ENCODE data around the gene NEU1.
A peak's percentile ranks its signal among the peaks of the same experiment; 100 is the strongest.

Gene NEU1

DNA sequence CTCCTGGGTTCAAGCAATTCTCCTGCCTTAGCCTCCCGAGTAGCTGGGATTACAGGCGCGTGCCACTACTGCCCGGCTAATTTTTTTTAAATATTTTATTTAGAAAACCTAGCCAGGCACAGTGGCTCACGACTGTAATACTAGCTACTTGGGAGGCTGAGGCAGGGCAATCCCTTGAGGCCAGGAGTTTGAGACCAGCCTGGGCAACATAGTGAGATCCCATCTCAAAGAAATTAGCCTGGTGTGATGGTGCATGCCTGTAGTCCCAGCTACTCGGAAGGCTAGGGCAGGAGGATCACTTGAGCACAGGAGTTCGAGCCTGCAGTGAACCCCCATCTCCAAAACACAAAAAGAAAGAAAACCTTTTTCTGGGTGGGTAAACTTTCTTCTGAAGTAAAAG, 13.7 kb upstream of the NEU1 start:
- WGBS, 2 donors (ENCODE audit: extremely low coverage in 2 of 2, insufficient read length in 2 of 2, insufficient replicate concordance in 1 of 2), result no CpG with 5 or more reads among the region's 7 CpGs
- no peak overlapping the region for H2BK15ac ChIP-seq (ENCODE audit: low read length)

DNA sequence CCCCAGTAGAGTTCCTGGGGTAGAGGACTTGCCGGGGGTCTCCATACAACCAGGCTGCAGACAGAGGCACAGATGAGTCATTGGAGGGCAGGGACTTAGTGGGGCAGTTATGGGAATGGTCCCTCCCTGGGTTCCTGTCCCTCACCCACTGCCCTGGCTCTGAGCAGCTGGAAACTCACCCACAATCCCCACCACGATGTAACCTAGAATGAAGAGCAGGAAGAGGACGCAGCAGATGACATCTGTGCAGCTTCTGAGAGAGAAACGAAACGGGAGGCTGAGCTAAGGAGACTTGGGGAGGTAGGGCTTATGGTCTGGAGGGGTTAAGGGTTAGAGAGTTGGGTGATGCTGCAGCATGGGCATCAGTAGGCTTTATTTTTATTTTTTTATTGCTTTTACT, 13.3 kb upstream of the NEU1 start:
- H3K18ac ChIP-seq (ENCODE audit: low read length), result no peak overlapping the region
- H3K79me1 ChIP-seq (ENCODE audit: low read depth, low read length), result no peaks in the 10 kb centered on the region
- H2AK5ac ChIP-seq (ENCODE audit: low read depth, low read length), result no peak overlapping the region
- DNase-seq (ENCODE audit: low spot score), result no peak
- H4K8ac ChIP-seq (ENCODE audit: low read depth, low read length), result peak overlapping the region; percentile 7
- peaks cover 13 to 15% of the 10 kb centered on the region in 2 donors for H3K36me3 ChIP-seq (replicated peaks in 1 of 2; ENCODE audit: control insufficient read depth in 2 of 2, insufficient read depth in 2 of 2, low read length in 2 of 2)
- H3K27me3 ChIP-seq (ENCODE audit: control insufficient read depth in 3 of 3, insufficient read depth in 3 of 3, low read depth in 1 of 3, low read length in 3 of 3), result no peaks in the 10 kb centered on the region
- no peaks in the 10 kb centered on the region for H3K9me3 ChIP-seq (replicated peaks in 1 of 2; ENCODE audit: control insufficient read depth in 2 of 2, insufficient read depth in 1 of 2, low read depth in 1 of 2, low read length in 2 of 2)
- no peak overlapping the region for H4K91ac ChIP-seq (ENCODE audit: low read depth, low read length, poor library complexity)
- H3K27ac ChIP-seq (replicated peaks; ENCODE audit: low read length), result no peak overlapping the region
- H2BK15ac ChIP-seq (ENCODE audit: low read length), result no peak overlapping the region
- H2BK12ac ChIP-seq (ENCODE audit: low read length), result no peak overlapping the region
- H2BK120ac ChIP-seq (ENCODE audit: low read depth, low read length), result no peak overlapping the region
- no CpG with 5 or more reads among the region's 5 CpGs for WGBS, 2 donors (ENCODE audit: extremely low coverage in 2 of 2, insufficient read length in 2 of 2, insufficient replicate concordance in 1 of 2)
- no peak overlapping the region for H3K4me2 ChIP-seq (ENCODE audit: insufficient read depth, low read length, poor library complexity, severe bottlenecking)
- no peak overlapping the region for H3K9ac ChIP-seq (ENCODE audit: low read depth, low read length, poor library complexity)
- no peak overlapping the region for H3K4me3 ChIP-seq (ENCODE audit: low read length in 2 of 2)
- no peak overlapping the region for H3K14ac ChIP-seq (ENCODE audit: low read length)
- no peak overlapping the region for H3K23ac ChIP-seq (ENCODE audit: low read depth, low read length, poor library complexity)
- no peak overlapping the region for H2AFZ ChIP-seq (ENCODE audit: low read length)
- H2BK5ac ChIP-seq (ENCODE audit: low read length), result no peak overlapping the region
- no peak overlapping the region for H3K4ac ChIP-seq (ENCODE audit: low read length)
- H3K4me1 ChIP-seq (ENCODE audit: control insufficient read depth in 2 of 2, insufficient read depth in 1 of 2, low read depth in 1 of 2, low read length in 2 of 2), result peaks cover 0 to 8% of the 10 kb centered on the region in 2 donors

More for the DNA sequence above, 13.7 kb upstream of the NEU1 start:
- no peak overlapping the region for H3K27ac ChIP-seq (replicated peaks; ENCODE audit: low read length)
- no peaks in the 10 kb centered on the region for H3K9me3 ChIP-seq (replicated peaks in 1 of 2; ENCODE audit: control insufficient read depth in 2 of 2, insufficient read depth in 1 of 2, low read depth in 1 of 2, low read length in 2 of 2)
- no peak overlapping the region for H2AFZ ChIP-seq (ENCODE audit: low read length)
- no peak overlapping the region for H3K18ac ChIP-seq (ENCODE audit: low read length)
- H3K4ac ChIP-seq (ENCODE audit: low read length), result no peak overlapping the region
- H2BK5ac ChIP-seq (ENCODE audit: low read length), result no peak overlapping the region
- H3K36me3 ChIP-seq (replicated peaks in 1 of 2; ENCODE audit: control insufficient read depth in 2 of 2, insufficient read depth in 2 of 2, low read length in 2 of 2), result peaks cover 18 to 20% of the 10 kb centered on the region in 2 donors
- no peak overlapping the region for H3K4me3 ChIP-seq (ENCODE audit: low read length in 2 of 2)
- H2BK120ac ChIP-seq (ENCODE audit: low read depth, low read length), result no peak overlapping the region
- peaks cover 0 to 3% of the 10 kb centered on the region in 2 donors for H3K4me1 ChIP-seq (ENCODE audit: control insufficient read depth in 2 of 2, insufficient read depth in 1 of 2, low read depth in 1 of 2, low read length in 2 of 2)
- no peak overlapping the region for H3K9ac ChIP-seq (ENCODE audit: low read depth, low read length, poor library complexity)
- H4K8ac ChIP-seq (ENCODE audit: low read depth, low read length), result no peak overlapping the region
- no peak overlapping the region for H2BK12ac ChIP-seq (ENCODE audit: low read length)
- no peak for DNase-seq (ENCODE audit: low spot score)
- no peak overlapping the region for H4K91ac ChIP-seq (ENCODE audit: low read depth, low read length, poor library complexity)
- no peak overlapping the region for H3K4me2 ChIP-seq (ENCODE audit: insufficient read depth, low read length, poor library complexity, severe bottlenecking)
- no peak overlapping the region for H3K23ac ChIP-seq (ENCODE audit: low read depth, low read length, poor library complexity)
- no peaks in the 10 kb centered on the region for H3K27me3 ChIP-seq (ENCODE audit: control insufficient read depth in 3 of 3, insufficient read depth in 3 of 3, low read depth in 1 of 3, low read length in 3 of 3)
- no peak overlapping the region for H3K14ac ChIP-seq (ENCODE audit: low read length)
- H3K79me1 ChIP-seq (ENCODE audit: low read depth, low read length), result no peaks in the 10 kb centered on the region
- H2AK5ac ChIP-seq (ENCODE audit: low read depth, low read length), result no peak overlapping the region

DNA sequence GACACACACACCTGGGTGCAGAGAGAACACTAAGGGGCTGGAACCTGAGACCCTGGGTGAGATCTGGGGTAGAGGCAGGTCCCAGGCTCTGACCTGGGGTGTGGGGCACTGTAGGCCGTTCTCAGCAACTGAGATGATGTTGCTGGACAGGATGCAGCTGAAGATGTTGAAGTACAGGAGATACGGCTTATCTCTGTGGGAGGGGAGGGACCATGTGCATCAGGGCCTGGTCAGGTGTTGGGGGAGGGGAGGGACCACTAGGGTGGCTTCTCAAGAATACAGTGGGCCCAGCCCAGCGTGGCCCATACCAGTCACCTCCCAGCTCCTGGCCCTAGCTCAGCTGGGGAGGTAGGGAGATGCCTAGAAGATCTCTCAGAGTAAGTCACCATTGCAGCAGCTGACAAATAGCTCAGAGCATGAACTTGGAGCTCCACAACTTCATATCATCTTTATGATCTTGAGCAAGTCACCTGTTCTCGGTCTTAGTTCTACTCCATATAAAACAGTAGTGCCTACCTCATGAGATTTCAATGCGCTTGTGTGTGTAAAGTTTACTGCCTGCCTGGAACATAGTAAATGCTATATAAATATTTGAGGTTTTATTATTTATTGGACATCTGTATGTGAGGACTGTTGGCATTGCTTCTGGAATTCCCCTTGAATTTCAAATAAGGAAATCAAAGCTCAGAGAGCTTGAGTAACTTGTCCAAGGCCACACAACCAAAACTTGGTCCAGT, 12.4 kb upstream of the NEU1 start:
- Histone ChIP-seq H2BK15ac (ENCODE audit: low read length) (no peak overlapping the region), H3K23ac (ENCODE audit: low read depth, low read length, poor library complexity) (no peak overlapping the region), H2BK12ac (ENCODE audit: low read length) (no peak overlapping the region), H3K9ac (ENCODE audit: low read depth, low read length, poor library complexity) (no peak overlapping the region), H3K27ac (replicated peaks; ENCODE audit: low read length) (no peak overlapping the region), H3K9me3 (replicated peaks in 1 of 2; ENCODE audit: control insufficient read depth in 2 of 2, insufficient read depth in 1 of 2, low read depth in 1 of 2, low read length in 2 of 2) (no peaks in the 10 kb centered on the region), H2AK5ac (ENCODE audit: low read depth, low read length) (no peak overlapping the region), H3K18ac (ENCODE audit: low read length) (no peak overlapping the region), H4K91ac (ENCODE audit: low read depth, low read length, poor library complexity) (no peak overlapping the region), H3K4me1 (ENCODE audit: control insufficient read depth in 2 of 2, insufficient read depth in 1 of 2, low read depth in 1 of 2, low read length in 2 of 2) (peaks cover 0 to 13% of the 10 kb centered on the region in 2 donors), H2BK120ac (ENCODE audit: low read depth, low read length) (no peak overlapping the region), H4K8ac (ENCODE audit: low read depth, low read length) (no peak overlapping the region), H2AFZ (ENCODE audit: low read length) (no peak overlapping the region), H3K4me3 (ENCODE audit: low read length in 2 of 2) (no peak overlapping the region), H3K27me3 (ENCODE audit: control insufficient read depth in 3 of 3, insufficient read depth in 3 of 3, low read depth in 1 of 3, low read length in 3 of 3) (no peaks in the 10 kb centered on the region), H3K4me2 (ENCODE audit: insufficient read depth, low read length, poor library complexity, severe bottlenecking) (no peak overlapping the region), H3K4ac (ENCODE audit: low read length) (no peak overlapping the region), H3K14ac (ENCODE audit: low read length) (no peak overlapping the region), H3K36me3 (replicated peaks in 1 of 2; ENCODE audit: control insufficient read depth in 2 of 2, insufficient read depth in 2 of 2, low read length in 2 of 2) (peaks cover 5 to 7% of the 10 kb centered on the region in 2 donors), H3K79me1 (ENCODE audit: low read depth, low read length) (no peaks in the 10 kb centered on the region), H2BK5ac (ENCODE audit: low read length) (no peak overlapping the region)
- no peak for DNase-seq (ENCODE audit: low spot score)
- WGBS, 2 donors (ENCODE audit: extremely low coverage in 2 of 2, insufficient read length in 2 of 2, insufficient replicate concordance in 1 of 2), result no CpG with 5 or more reads among the region's 5 CpGs

- no peak overlapping the region for H2BK5ac ChIP-seq (ENCODE audit: low read length)
- H3K4ac ChIP-seq (ENCODE audit: low read length), result no peak overlapping the region
- H3K4me2 ChIP-seq (ENCODE audit: insufficient read depth, low read length, poor library complexity, severe bottlenecking), result no peak overlapping the region
- no peaks in the 10 kb centered on the region for H3K9me3 ChIP-seq (replicated peaks in 1 of 2; ENCODE audit: control insufficient read depth in 2 of 2, insufficient read depth in 1 of 2, low read depth in 1 of 2, low read length in 2 of 2)
- no peak overlapping the region for H3K9ac ChIP-seq (ENCODE audit: low read depth, low read length, poor library complexity)
- DNase-seq (ENCODE audit: low spot score), result no peak
- no peak overlapping the region for H3K4me3 ChIP-seq (ENCODE audit: low read length in 2 of 2)
- peaks cover 2 to 16% of the 10 kb centered on the region in 2 donors for H3K4me1 ChIP-seq (ENCODE audit: control insufficient read depth in 2 of 2, insufficient read depth in 1 of 2, low read depth in 1 of 2, low read length in 2 of 2)
- no peaks in the 10 kb centered on the region for H3K36me3 ChIP-seq (replicated peaks in 1 of 2; ENCODE audit: control insufficient read depth in 2 of 2, insufficient read depth in 2 of 2, low read length in 2 of 2)
- H2BK120ac ChIP-seq (ENCODE audit: low read depth, low read length), result no peak overlapping the region
- no peaks in the 10 kb centered on the region for H3K27me3 ChIP-seq (ENCODE audit: control insufficient read depth in 3 of 3, insufficient read depth in 3 of 3, low read depth in 1 of 3, low read length in 3 of 3)
- H2BK15ac ChIP-seq (ENCODE audit: low read length), result no peak overlapping the region
- H3K18ac ChIP-seq (ENCODE audit: low read length), result no peak overlapping the region
- H2AK5ac ChIP-seq (ENCODE audit: low read depth, low read length), result no peak overlapping the region
- H3K27ac ChIP-seq (replicated peaks; ENCODE audit: low read length), result no peak overlapping the region
- no peak overlapping the region for H3K14ac ChIP-seq (ENCODE audit: low read length)
- WGBS, 2 donors (ENCODE audit: extremely low coverage in 2 of 2, insufficient read length in 2 of 2, insufficient replicate concordance in 1 of 2), result no CpG with 5 or more reads among the region's 4 CpGs
- H3K79me1 ChIP-seq (ENCODE audit: low read depth, low read length), result no peaks in the 10 kb centered on the region
- H3K23ac ChIP-seq (ENCODE audit: low read depth, low read length, poor library complexity), result no peak overlapping the region
- no peak overlapping the region for H2BK12ac ChIP-seq (ENCODE audit: low read length)
- H4K91ac ChIP-seq (ENCODE audit: low read depth, low read length, poor library complexity), result no peak overlapping the region
- no peak overlapping the region for H4K8ac ChIP-seq (ENCODE audit: low read depth, low read length)
- H2AFZ ChIP-seq (ENCODE audit: low read length), result no peak overlapping the region
Observed at GRCh38 chr6:31874084-31874670, 11.6 kb upstream of the NEU1 start.
